GM19395 (cell line): Measurements from ENCODE around the gene SLC4A1.

Source experiments
- ATAC-seq: cut with Tn5 transposase; IDR thresholded peaks from one replicate; pipeline ENCODE4 v1.9.1; 2021; ENCODE audit warnings: mild to moderate bottlenecking, moderate library complexity; ENCODE audit not compliant: unreplicated experiment

The SLC4A1 gene

DNA sequence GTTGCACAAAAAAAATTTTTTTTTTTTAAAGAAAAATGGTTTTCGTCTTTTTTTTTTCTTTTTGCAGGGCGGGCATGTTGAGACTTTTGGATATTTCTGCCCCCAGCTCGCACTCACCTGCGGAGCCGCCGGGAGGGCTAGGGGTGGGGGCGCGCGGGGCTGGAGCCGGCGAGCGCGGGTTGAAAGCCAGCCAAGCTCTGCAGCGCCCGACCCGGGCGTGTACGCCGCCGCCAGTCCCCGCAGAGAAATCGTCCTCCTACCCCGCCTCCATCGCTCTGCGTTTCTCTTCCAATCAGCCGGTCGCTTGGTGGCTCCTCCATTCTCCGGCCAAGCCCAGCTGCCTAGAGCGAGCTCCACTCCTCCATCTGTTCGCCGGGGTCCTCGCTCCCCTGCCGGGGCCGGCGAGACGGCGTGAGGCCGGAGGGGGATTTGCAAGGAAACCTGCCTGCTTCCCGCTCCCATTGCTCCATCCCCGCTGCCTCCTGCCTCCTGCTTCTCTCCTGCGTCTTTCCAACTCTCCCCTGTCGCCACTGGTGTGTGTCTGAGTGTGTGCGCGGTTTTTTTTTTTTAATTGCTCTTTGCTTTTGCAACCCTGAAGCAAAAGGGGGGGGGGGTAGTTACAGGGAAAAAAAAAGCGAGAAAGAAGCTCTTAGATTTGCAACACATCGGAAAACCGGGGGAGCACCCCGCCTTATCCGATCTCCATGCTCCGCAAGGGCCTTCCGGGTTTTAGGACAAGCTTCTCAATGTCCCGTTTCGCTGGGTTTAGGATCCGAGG is 46.7 kb downstream of the SLC4A1 start:
- ATAC-seq: no peak

DNA sequence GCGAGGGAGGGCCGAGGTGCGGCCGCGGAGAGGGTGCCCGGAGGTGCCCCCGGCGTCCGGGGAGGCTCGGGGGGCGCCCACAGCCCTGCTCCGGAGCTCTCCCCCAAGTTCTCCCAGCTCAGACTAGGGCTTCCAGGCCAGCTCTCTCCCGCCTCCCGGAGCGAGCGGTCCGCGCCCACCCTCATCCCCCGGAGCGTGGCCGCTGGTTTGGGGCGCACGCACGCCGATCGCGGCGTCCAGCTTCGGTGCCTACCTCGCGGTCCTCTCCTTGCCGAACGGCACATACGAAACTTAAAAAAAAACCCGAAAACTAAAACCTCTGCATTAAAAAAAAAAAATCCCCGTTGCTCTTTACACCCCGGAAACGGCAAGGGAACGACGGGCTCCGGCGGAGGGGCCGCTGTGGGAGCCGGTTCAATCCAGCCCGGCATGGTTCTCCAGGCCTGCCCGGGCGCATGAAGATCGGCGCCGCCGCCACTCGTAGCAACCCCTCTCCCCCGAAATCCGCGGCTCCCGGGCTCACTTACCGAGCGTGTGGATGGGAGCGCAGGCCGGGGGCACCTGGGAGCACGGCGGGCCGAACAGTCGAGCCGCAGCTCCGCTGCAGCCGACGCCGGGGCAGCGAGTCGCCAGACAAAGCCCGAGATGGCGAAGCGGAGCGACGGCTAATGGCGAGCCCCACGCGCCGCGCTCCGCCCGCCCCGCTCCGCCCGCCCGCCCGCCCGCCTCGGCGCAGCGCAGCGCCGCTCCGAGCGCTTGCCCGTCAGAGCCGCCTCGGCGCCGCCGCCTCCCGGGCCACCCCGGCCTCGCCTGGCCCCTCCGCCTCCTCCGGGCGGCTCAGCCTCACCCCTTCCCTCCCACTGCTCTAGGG is 47.5 kb downstream of the SLC4A1 start:
- ATAC-seq: no peak

DNA sequence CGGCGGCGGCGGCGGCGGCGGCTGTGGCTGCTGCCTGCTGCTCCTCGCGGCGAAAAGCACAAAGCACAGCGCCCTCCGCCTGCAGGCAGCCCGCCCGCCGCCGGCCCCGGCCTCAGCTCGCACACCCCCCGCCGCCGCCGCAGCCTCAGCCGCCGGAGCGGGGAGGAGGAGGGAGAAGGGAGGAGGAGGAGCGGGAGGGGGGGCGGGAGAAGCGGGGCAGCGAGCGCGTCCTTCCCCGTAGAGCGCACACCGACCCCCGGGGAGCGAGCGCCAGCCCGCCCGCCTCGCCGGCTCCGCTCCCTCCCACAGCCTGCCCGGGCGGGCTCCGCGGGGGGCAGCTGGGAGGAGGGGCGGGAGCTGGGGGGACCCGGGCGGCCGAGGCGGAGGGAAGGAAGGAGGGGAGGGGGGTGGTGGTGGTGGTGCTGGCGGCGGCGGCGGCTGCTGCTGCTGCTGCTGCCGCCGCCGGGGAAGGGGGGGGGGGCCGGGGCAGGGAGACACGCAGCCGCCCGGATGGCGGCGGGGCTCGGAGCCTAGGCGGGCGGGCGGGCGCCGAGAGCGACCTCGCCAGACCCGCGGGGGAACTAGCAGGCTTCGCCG is 48.2 kb downstream of the SLC4A1 start, which contains the start of gene UBTF:
UBTF (minus strand) TSS at position 60 of the 597 bp plus-strand sequence. CDS start 1,446 bp downstream, outside the sequence.
- no peak for ATAC-seq

DNA sequence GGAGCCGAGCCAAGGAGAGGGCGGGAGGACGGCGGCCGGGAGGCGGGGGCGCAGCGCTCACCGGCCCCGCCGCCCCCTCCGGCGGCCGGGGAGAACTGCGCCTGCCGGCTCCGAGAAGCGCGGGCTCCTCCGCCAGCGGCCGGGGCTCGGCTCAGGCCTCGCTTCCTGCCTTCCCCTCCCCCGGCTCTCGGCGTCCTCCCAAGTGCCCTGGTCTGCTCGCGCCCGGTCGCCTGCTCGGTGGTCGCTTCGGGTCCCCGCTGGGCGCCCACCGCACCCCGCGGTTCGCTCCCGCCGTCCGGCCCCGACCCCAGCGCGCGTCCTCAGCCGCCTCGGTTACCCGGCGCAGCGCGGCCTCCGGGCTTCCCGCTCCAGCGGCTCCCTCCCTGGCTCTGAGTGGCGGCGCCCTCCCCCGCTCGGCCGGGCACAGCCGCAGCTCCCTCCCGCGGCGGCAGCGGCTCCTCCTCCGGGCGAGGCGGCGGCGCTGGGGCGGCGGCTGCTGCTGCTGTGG is 48.8 kb downstream of the SLC4A1 start:
- no peak for ATAC-seq

DNA sequence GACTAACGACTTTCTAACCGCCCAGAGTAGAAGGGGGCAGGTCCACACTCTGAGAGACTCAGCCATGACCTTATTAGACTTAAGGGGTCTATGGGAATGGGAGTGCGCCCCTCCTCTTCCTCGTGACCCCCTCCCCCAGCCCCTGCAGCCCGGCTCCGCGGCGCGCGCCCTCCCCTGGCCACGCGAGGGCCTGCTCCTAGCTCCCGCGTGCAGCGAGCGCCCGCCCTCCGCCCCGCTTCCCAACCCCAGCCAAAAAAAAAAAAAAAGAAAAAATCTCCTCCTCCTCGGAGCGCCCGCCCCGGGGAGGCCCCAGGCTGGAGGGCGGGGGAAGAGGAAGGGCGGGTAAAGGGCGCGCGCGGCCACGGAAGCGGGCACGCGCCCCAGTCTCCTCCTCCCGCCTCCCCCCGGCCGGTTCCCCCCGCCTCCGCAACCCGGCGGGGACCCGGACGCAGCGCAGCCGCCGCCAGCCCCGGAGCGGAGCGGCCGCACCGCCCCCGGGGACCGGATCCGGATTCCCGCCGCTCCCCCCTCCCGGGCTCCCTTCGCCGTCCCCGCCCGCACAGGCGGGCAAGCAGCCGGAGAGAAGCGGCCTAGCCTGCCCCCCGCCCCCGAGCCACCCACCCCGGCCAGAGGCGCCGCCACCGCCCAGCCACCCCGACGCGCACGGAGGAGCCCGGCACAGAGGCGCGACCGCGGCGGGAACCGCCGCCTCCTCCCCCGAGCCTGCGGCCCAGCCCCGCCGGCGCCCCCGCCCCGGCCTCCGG is 49.4 kb downstream of the SLC4A1 start:
- no peak for ATAC-seq

DNA sequence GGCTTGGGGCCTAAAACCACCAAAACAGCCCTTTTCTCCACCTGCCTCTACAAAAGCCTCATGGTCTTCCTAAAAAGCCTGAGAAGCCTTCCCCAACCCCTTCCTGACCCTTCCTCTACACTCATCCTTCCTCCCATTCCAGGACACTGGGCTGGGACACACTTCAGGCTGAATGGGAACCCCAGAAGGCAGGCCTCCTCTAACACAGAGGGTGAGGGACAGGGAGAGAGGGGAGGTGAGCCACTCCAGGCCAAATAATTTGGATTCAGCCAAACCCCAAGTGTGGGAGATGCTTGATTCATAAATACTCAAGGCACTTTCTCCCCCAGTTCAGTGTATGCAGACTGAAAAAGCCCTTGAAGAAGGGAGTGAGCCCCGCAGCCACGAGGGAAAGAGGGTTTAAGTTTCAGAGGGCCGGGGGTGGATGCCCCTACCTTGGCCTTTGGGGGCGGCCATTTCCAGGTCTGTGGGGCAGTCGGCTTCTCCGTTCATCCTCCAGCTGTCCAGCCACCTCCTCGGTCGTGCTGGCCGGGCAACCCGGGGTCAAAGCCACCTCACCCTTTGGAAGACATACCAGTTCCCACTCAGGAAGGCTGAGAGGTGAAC is 50.1 kb downstream of the SLC4A1 start:
- ATAC-seq: no peak

DNA sequence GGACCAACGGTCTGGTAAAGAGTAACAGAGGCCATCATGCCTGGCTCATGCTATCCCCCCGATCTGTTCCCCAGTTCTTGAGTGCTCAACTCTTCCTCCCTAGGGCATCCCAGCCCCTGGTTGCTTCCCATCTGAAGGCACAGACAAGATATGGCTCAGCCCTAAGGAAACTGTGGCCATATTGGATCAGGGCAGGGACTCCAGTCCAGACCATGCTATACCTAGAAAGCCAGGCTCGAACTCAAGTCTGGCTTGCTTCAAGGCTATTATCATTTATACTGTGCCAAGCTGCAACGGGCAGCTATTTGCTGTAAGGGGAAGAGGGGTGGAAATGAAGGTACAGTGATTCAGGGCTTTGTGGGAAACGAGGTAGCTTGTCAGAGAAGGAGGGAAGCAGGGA is 51.2 kb downstream of the SLC4A1 start:
- ATAC-seq: no peak

DNA sequence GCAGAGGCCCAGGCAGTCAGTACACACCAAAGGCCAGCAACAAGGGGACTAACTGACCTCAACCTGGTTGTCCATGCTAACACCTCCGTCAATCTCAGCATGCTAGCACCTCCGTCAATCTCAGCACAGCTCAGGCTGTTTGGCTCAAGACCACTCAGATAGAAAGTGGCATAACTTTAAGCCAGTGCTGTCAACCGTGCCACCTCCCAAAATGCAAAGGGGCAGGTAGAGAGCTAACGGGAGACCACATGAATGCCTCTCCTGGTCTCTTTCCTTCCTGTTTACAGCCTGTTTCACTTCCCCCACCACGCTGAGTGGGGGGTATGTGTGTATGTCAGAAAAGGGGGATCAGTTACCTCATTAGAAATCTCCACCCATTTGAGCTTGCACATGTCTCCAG is 51.8 kb downstream of the SLC4A1 start:
- no peak for ATAC-seq

DNA sequence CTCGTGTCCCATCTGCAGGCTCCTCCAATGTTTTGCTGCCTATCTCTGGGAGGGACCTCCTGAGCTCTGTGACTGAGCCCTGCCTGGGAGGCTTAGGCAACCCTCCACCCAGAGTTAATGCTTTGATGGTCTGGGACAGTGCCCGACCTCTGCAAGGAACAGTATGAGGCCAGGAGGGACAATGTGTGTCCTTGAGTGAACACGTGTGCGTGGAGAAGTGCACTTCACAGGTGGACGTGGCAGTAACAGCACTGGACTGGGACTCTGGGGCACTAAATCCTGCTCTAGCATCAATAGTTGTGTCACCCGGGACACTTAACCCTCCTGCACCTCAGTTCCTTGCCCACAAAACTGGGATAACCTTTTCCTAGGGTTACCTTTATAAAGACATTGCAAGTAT is 53.0 kb downstream of the SLC4A1 start:
- ATAC-seq: no peak

DNA sequence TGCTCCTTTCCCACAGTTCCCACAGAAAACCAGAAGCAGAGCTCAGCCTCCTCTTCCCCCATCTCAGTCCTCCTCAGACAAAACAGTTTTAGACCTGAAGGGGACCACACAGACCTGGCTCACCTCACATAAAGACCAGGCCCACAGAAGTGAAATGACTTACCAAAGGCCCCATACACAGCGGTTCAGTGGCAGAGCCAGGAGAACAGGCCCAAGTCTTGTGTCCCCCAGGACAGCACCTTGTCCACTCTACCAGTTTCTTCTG is 53.8 kb downstream of the SLC4A1 start:
- ATAC-seq: no peak

DNA sequence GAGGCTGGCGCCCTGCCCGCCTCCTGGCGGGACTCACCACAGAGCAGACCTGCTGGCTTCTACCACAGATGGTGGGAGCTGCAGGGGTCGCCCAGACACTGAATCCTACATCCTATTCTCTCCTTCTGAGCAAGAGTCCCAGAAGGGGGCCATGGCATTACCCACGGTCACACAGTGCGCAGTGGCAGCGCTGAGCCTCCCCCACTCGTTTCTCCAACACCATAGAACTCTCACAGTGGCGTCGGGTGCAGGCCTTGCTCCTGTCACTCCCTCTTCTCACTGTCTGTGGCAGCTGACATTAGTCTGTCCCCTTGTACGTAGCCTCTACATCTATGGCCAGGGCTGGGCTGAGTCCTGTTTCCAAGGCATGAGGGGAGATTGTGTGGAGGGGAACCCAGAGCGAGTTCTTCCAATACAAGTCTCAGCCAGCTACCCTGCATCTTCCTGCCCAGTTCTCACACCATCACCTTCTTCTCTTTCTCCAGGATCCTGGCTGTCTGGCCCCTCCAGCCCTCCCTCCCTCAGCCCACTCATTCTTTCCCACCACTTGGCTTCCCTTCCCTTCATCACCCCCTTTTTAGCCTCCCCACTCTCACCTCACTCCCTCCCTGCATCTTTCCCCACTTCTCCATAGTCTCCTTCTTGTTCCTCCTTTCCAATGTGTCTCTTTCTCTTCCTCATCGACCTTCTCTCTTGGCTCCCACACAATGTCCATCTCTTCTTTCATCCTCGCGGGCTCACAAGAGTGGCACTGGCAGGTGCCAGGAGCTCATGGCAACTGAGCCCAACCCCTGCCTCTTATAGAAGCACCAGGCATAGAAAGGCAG is 54.3 kb downstream of the SLC4A1 start:
- no peak for ATAC-seq

DNA sequence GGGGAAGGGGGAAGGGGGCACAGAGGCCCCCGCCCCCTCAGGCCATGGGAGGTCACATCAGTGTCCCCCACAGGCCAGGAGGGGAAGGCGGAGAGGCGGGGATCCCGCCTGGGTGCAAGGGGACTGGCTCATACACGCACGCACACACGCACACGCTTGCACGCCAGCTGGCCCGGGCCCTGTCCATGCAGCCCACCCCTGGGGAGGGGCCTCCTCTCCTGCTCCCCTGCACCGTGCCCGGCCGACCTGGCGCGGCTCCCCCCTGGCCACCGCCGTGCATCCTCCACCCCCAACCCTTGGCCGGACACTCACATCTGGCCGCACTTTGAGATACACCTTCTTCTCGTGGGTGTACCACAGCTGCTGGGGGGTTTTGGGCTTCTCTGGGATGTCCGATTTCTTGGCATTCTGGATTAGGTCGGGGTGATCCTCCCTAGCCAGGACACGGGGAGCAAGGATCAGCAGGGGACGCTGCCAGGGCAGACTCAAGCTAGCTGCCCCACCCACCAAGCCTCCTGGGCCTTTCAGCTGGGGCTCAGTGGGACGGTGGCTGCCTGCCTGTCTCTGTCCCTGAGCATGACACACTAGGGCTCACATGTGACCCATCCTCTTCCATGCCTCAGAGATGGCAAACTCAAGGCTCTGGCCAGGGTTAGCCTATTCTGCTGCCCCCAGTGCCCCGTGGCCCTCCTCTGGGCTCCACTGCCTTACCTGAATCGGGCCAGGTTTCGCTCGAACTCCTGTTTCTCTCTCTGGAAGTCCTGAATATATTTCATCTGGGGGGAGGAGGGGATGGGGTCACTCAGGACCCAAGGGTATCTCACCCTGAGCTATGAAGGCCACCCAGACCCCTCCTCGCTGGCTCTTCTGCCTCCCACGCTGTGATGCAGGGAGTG is 55.2 kb downstream of the SLC4A1 start:
- ATAC-seq: no peak

DNA sequence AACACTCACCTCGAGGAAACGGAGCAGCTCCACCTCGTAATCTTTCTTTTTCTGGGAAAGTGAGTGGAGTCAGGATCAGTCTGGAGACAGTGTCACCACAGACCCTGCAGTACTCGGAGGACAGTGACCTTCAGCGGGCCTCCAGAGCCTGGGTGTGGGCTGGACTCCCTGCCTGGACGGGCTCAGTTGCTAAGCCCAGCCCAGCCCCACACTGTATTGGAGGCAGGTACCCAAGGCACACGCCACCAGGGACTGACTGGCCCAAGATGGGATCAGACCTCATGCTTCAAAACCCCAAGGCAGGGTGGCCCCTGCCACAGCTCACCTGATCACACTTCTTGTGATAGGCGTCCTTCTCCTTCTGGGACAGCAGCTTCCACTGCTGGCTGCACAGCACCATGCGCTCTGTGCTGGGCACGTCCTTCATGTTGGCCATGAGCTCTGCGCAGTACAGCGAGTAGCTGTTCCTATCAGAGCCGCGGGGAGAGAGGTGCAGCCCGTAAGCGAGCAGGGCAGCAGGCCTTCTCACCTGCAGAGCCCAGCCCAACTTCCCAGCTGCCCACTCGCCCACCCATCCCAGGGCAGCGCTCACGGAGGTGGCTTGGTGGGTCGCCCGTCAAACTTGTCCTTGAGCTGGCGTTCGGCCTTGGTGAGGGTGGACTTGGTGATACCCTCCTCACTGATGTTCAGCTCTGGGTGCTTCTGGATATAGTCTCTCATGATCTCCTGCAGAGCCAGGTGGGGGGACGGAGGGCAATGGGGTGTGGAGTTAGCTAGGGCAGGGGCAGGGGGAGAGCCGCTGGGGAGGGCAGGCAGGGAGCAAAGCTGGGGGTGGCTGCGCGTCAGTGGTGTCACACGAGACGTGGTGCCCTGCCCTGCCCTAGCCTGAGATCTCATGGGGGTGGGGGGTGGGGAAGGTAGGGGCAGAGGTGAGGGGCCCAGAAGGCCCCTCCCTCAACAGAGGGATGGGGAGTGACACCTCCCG is 56.4 kb downstream of the SLC4A1 start:
- ATAC-seq: no peak

DNA sequence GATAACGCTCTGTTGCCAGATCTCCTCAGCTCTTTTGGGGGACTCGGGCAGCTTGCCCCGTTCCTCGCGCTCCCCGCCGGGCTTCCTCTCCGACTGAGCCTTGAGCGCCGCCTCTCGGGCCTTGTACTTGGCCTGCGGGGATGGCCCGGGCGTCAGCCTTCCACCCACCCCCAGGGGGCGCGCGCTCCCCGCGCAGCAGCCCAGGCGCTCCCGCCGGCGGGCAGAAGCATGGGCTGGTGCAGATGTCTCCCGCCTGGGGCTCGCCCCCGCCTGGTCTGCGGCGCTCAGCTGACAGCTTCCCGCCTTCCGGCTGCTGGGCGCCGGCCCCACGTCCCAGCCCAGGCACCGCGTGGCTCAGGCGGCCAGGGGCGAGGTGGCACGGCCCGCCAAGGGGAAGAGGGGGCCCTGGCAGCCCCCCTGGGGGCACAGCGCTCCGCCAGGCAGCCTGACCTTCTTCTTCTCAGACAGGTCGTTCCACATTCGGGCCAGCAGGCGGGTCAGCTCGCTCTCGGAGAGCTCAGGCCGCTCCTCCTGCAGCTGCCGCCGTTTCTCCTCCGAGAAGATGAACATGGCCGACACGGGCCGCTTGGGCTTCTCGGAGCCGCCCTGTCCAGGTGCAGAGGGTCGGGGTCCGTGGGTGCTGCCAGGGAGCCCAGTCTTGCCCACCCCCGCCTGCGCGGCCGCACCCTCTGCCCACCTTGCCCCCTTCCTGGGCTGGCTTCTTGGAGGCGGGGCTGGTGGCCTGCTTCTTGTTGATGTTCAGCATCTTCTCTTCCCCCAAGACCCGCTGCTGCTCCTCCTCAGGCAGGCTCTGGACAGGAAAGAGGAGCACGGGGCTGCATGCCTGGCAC is 57.4 kb downstream of the SLC4A1 start:
- peak; percentile 67 for ATAC-seq

DNA sequence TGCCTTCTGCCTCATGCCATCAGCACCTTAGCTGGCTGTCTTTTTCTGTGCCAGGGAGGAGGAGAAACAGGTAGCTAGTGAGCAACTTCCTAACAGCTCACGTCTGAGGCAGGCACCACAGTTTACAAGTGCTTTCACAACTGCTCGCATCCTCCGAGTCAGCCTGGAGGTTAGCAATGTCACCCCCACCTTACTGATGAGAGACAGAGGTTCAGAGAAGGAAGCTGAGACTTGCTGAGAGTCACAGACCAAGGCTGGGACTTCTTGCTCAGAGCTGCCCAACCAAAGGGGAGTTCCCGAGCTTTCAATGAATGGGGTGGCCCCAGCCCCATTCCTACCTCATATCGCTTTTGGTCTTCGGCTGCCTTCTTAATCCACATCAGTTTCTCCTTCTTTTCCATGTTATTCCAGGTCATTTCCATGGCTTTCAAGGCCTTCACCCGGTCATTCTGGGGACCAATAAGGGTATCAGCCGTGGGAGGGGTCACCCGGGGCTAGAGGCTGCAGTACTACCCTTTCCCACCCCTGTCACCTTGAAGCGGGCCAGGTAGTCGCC is 58.1 kb downstream of the SLC4A1 start:
- ATAC-seq: peak; percentile 23

DNA sequence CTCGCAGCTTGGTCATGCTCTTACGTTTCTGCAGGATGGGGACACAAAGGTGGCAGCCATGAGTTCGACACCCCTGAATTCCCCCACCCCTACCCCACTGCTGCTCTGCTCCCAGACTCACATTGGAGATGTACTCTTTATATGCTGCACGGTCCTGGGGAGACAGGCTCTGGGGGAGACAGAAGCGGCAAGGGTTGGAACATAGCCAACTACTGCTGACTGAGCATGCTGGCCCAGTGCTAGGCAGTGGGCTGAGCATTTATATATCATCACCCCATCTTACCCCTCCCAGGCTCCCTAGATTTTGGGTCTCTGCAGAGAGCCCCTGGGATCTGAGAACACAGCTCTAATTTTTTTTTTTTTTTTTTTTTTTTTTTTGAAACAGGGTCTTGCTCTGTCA is 60.2 kb downstream of the SLC4A1 start:
- ATAC-seq: no peak
